CD4-positive, alpha-beta T cell (primary cell): Measurements from ENCODE around the gene GPR155. TPM values are rescaled to one million over a fixed set of nuclear protein-coding genes. Genes with fewer than 3 reads are reported as not detected.

Source experiments
- ATAC-seq: fragments of 200-7000 bp; cut with Tn5 transposase; one replicate; pipeline ENCODE4 v1.10.0; 2022; ENCODE audit warnings: mild to moderate bottlenecking; ENCODE audit not compliant: poor library complexity
- CTCF ChIA-PET: fragments of 350-600 bp; sonication (Branson Sonifier 250); formaldehyde crosslinking; loops from one replicate; lab custom pipeline; 2021; ENCODE audit warnings: antibody characterized with exemption, inconsistent platforms; lab: Charles Lee
- POLR2A ChIA-PET: fragments of 350-600 bp; sonication (Branson Sonifier 250); formaldehyde crosslinking; loops from one replicate; lab custom pipeline; 2021; ENCODE audit warnings: antibody characterized with exemption, inconsistent platforms; lab: Charles Lee
- DNase-seq, 14 experiments: peaks; one replicate each; pipeline ENCODE4 v3.0.0-alpha.2; 2013 to 2020; ENCODE audit warnings: mixed read lengths in 2 of 14
- H3K27ac ChIP-seq, 2 donors: one replicate each; pipeline versions ENCODE4 v1.5.1 to v1.7.0; 2013; ENCODE audit warnings: low read length in 2 of 2, low read depth in 1 of 2, mild to moderate bottlenecking in 1 of 2
- H3K27me3 ChIP-seq, 2 experiments: 1 replicate in 1 of 2; 2 replicates in 1 of 2; pipeline versions ENCODE4 v1.6.1 to v1.7.0; 2013; ENCODE audit warnings: low read length in 2 of 2, control low read depth in 1 of 2, mild to moderate bottlenecking in 1 of 2, moderate library complexity in 1 of 2; ENCODE audit not compliant: insufficient read depth in 2 of 2, control insufficient read depth in 1 of 2
- H3K36me3 ChIP-seq: one replicate; pipeline ENCODE4 v1.6.1; 2013; ENCODE audit warnings: low read length, control low read depth; ENCODE audit not compliant: insufficient read depth
- H3K4me1 ChIP-seq: one replicate; pipeline ENCODE4 v1.6.1; 2013; ENCODE audit warnings: low read length, control low read depth; ENCODE audit not compliant: insufficient read depth
- H3K4me3 ChIP-seq: one replicate; pipeline ENCODE4 v1.5.1; 2013; ENCODE audit warnings: mild to moderate bottlenecking, low read length, moderate library complexity
- H3K9me3 ChIP-seq, 2 experiments: 1 replicate in 1 of 2; 2 replicates in 1 of 2; pipeline versions ENCODE4 v1.6.1 to v1.7.0; 2013; ENCODE audit warnings: low read length in 2 of 2, mild to moderate bottlenecking in 2 of 2, control low read depth in 1 of 2, moderate library complexity in 1 of 2; ENCODE audit not compliant: control insufficient read depth in 1 of 2, insufficient read depth in 1 of 2
- H3K27ac Mint-ChIP-seq: one replicate; pipeline ENCODE4 v1.8.0; 2020; ENCODE audit warnings: mixed read lengths
- H3K27me3 Mint-ChIP-seq: one replicate; pipeline ENCODE4 v1.8.0; 2021; ENCODE audit warnings: mixed read lengths
- H3K36me3 Mint-ChIP-seq: one replicate; pipeline ENCODE4 v1.8.0; 2021; ENCODE audit warnings: low read depth, mixed read lengths
- H3K4me1 Mint-ChIP-seq: one replicate; pipeline ENCODE4 v1.8.0; 2021; ENCODE audit warnings: low read depth, mixed read lengths
- H3K4me3 Mint-ChIP-seq: one replicate; pipeline ENCODE4 v1.8.0; 2020; ENCODE audit warnings: mild to moderate bottlenecking, mixed read lengths
- H3K9me3 Mint-ChIP-seq: one replicate; pipeline ENCODE4 v1.8.0; 2020; ENCODE audit warnings: mixed read lengths
- CTCF ChIP-seq: fragments of 200-600 bp; IDR thresholded peaks from one replicate; pipeline ENCODE4 v1.8.0; 2022; ENCODE audit warnings: antibody characterized with exemption, mild to moderate bottlenecking
- intact Hi-C, 2 experiments: fragments of 100-400 bp; cut with DNase I in 1 of 2; cut with micrococcal nuclease in 1 of 2; formaldehyde crosslinking; loops; one replicate each; pipeline versions ENCODE4 v1.15.1 to v1.9.0; 2023 to 2025; cut with DNase I, micrococcal nuclease
- total RNA-seq, 174 experiments: library from RNA in 2 of 174; stranded (reverse) in 2 of 174; gene quantifications; one replicate each; pipeline ENCODE4 v1.2.3 and lab custom pipeline; 2021 to 2026

GPR155 gene
- total RNA-seq, 2 experiments from 2014 or later, result 8.3 to 9.0 TPM

GRCh38 chr2:174454566-174454965, 32.3 kb downstream of the GPR155 start:
- Mint-ChIP-seq H3K27me3 (no peaks in the 10 kb centered on the region), H3K36me3 (peaks cover 82% of the 10 kb centered on the region), H3K4me1 (peaks cover 9% of the 10 kb centered on the region), H3K27ac (no peak overlapping the region), H3K4me3 (no peak overlapping the region), H3K9me3 (no peaks in the 10 kb centered on the region)
- ATAC-seq, result no peak
- peaks cover 53% of the 10 kb centered on the region for H3K36me3 ChIP-seq
- H3K27me3 ChIP-seq, result no peaks in the 10 kb centered on the region
- H3K4me1 ChIP-seq, result peaks cover 4% of the 10 kb centered on the region
- CTCF ChIA-PET, result interaction anchor here (0.6 to 1.8 kb wide), 2 partner anchors 8 to 1523 kb away, joined by 3 to 4 read pairs; no protein-coding TSS in a partner anchor
- POLR2A ChIA-PET, result no interaction called here
- no peak overlapping the region for H3K4me3 ChIP-seq
- TF ChIP-seq CTCF, result no peak
- H3K9me3 ChIP-seq, result no peaks in the 10 kb centered on the region
- intact Hi-C loops, result no loop called here
- no peak for DNase-seq
- H3K27ac ChIP-seq, result no peak overlapping the region

GRCh38 chr2:174450021-174450816, 36.6 kb downstream of the GPR155 start:
- no peaks in the 10 kb centered on the region for H3K9me3 Mint-ChIP-seq
- TF ChIP-seq CTCF, result no peak
- Histone ChIP-seq H3K27me3 (no peaks in the 10 kb centered on the region), H3K36me3 (peaks cover 44% of the 10 kb centered on the region), H3K4me3 (no peak overlapping the region), H3K4me1 (peaks cover 4% of the 10 kb centered on the region), H3K27ac (no peak overlapping the region), H3K9me3 (no peaks in the 10 kb centered on the region)
- peak; percentile 17 for ATAC-seq
- no peak overlapping the region for H3K4me3 Mint-ChIP-seq
- peaks cover 9% of the 10 kb centered on the region for H3K4me1 Mint-ChIP-seq
- H3K27ac Mint-ChIP-seq, result peak overlapping the region; percentile 31
- H3K27me3 Mint-ChIP-seq, result no peaks in the 10 kb centered on the region
- ChIA-PET CTCF (interaction anchor here (0.6 kb wide), 1 partner anchor 83 kb away, joined by 3 read pairs; no protein-coding TSS in a partner anchor), POLR2A (interaction anchor here (0.8 kb wide), 1 partner anchor 182 kb away, joined by 4 read pairs; no protein-coding TSS in a partner anchor)
- intact Hi-C loops, result no loop called here
- peaks cover 79% of the 10 kb centered on the region for H3K36me3 Mint-ChIP-seq
- DNase-seq, result peak in 2 of 14 experiments; percentile 5 to 15

GRCh38 chr2:174449033-174449432, 37.8 kb downstream of the GPR155 start:
- POLR2A ChIA-PET, result no interaction called here
- H3K27ac ChIP-seq, result no peak overlapping the region
- no peaks in the 10 kb centered on the region for H3K9me3 ChIP-seq
- no peak for ATAC-seq
- H3K4me3 Mint-ChIP-seq, result no peak overlapping the region
- H3K36me3 Mint-ChIP-seq, result peaks cover 82% of the 10 kb centered on the region
- peaks cover 49% of the 10 kb centered on the region for H3K36me3 ChIP-seq
- no peak for DNase-seq
- H3K27me3 Mint-ChIP-seq, result no peaks in the 10 kb centered on the region
- no peak overlapping the region for H3K27ac Mint-ChIP-seq
- no peak for TF ChIP-seq CTCF
- peaks cover 4% of the 10 kb centered on the region for H3K4me1 ChIP-seq
- no peak overlapping the region for H3K4me3 ChIP-seq
- no peaks in the 10 kb centered on the region for H3K9me3 Mint-ChIP-seq
- CTCF ChIA-PET, result no interaction called here
- intact Hi-C loops, result loop anchor here in 1 of 2 experiments (10.0 kb wide), 1 partner anchor 1044 kb away; no protein-coding TSS in a partner anchor
- H3K27me3 ChIP-seq, result no peaks in the 10 kb centered on the region
- H3K4me1 Mint-ChIP-seq, result peaks cover 9% of the 10 kb centered on the region
